ENCODE measurements around the gene CUBN.

CUBN gene

DNA sequence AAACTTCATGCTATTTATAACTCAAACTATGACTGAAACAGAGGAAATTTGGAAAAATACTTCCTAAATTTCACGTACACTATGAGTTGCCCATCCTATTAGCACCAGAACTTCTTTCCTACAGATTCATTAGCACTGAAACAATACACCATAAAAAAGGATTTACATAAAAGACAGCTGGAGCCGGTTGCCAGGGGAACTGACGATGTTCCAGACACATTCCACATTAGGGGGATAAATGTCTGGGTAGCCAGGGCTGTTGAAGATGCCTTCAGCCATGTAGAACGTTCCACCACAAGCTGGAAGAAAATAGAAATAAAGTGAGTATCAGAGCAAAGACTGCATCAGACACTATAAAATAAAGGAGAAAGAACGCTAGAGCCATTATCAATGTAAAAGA is 182.5 kb downstream of the CUBN start:
- no peak for DNase-seq

DNA sequence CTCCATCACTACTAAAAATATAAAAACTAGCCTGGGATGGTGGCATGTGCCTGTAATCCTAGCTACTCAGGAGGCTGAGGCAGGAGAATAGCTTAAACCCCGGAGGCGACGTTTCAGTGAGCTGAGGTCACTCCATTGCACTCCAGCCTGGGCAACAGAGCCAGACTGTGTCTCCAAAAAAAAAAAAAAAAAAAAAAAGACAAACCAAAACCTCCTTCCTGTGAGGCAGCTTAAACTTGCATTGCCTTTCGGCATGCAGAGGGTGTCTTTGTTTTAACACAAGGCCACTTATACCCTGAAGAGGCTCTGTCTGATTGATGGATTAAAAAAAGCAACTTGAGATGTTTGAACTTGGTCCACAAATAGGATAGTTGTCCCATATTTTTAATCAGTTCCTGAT is 184.0 kb downstream of the CUBN start:
- DNase-seq = no peak

DNA sequence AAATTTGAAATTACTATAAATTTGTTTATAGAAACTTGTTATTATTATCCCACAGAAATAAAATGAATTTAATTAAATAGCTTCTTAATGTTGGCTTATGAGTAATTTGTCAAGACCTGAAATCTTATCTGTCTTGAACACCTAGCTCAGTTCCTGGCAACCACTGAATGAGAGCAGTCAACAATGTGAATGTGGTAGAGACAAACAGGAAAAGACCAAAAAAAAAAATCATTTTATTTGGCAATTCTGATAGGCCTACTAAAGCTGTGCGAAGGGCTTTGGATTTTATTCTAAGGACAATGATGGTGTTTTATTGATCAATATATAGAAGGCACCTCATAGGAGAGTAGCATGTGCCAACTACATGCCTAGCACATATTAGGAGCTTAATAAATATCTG is 184.6 kb downstream of the CUBN start:
- no peak for DNase-seq

DNA sequence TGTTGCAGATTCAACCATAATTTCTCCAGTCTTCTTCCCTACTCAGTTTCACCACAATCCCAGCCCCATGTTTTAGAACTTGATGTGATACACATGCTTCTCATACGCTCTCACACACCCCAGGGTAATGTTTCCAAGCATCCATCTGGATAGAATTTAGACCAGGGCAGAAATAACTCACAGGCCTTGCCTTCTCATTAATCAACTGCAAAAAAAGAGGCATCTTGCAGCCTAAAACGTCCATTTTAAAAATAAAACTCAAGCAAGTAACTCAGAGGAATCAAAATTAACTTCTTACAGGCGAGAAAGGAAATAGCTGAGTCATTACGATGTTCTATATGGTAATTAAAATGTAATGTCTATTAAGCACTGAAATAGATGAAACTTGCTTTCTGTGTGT is 185.2 kb downstream of the CUBN start:
- DNase-seq = no peak

DNA sequence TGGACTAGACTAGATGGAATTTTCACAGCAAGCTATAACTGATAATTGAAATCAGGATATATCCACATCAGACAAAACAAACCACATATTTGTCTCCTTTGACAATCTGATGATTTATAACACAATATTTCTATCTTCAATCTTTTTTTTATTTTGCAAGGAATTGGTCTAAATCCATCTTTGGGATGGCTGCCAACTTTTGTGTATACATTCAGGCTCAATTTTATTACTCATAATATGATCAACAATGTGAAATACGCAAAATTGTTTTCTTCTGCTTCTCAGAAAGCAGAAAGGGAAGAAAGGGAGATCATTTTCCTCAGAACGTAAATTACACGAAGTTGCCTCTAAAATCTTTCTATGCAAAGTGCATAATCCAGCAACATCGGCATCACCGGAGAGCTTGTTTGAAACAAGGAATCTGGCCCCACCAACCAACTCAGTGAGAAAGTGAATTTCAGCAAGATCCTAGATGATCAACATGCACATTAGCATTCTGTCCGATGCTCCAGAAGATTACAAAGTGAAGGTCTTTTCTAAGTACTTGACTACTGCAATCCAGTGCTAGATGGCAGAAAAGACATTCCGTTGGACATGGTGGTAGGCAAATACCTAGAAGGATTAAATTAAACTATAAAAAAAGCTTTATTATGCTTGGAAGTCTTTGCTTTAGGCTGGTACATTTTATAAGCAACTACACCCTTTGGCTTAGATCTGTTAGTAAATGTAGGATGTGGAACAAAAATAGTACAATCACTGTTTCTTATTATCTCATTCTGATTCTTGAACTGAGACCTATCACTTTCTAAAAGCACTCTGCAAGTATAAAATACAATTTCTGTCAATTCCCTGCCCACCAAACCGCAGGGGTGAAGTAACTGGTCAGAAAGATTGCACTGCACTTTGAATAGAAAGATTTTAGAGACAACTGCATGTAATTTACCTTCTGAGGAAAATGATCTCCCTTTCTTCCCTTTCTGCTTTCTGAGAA is 186.0 kb downstream of the CUBN start:
- no peak for DNase-seq

DNA sequence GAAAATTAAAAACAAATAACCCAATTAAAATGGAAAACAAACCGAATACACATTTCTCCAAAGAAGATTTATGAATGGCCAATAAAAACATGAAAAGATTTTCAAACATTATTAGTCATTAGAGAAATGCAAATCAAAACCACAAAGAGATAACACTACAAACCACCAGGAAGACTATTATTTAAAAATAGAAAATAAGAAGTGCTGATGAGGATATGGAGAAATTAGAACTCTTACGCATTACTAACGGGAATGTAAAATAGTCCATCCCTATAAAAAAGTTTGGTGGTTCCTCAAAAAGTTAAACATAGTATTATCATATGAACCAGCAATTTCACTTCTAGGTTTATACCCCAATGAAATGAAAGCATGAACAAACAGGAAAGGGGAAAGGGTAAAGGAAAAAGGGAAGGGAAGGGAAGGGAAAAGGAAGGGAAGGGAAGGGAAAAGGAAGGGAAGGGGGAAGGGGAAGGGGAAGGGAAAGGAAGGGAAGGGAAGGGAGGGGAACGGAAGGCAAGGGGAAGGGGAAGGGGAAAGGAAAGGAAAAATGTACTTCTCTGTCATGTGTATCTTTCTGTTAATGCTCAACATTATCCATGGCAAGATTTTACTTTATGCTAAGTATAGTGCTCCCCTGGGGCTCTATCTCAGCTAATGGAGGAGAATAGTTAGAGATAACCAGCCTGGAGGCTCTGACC is 187.1 kb downstream of the CUBN start:
- peak in 1 of 2 donors; percentile 42 for DNase-seq

DNA sequence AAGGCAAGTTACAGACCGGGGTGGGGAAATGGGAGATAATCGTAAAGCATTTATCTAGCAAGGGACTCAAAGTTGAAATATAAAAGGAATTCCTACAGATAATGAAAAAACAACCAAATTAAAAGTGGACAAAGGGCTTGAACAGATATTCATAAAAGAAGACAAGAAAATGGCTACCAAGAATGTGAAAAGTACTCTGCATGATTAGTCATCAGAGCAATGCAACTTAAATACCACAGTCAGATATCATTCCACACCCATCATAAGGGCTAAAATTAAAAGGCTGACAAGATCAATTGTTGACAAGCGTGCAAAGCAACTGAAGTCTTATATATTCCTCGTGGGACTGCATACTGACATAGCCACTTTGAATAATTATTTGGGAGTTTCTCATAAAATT is 187.7 kb downstream of the CUBN start:
- DNase-seq = no peak

DNA sequence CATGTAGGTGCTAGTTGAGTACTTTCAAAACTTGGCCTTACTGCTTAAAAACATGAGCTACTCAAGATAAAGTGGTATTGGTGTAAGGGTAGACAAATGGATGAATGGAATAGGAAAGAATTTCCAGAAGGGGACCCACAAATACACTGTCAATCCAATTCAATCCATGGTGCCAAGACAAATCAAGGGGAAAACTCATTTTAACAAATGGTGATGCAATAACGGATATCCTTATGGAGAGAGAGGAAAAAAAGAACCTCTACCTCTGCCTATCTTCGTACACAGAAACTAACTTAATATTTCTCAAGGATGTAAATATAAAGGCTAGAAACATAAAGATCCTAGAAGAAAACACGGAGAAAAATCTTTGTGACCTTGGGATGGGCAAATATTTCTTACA is 188.5 kb downstream of the CUBN start:
- no peak for DNase-seq

DNA sequence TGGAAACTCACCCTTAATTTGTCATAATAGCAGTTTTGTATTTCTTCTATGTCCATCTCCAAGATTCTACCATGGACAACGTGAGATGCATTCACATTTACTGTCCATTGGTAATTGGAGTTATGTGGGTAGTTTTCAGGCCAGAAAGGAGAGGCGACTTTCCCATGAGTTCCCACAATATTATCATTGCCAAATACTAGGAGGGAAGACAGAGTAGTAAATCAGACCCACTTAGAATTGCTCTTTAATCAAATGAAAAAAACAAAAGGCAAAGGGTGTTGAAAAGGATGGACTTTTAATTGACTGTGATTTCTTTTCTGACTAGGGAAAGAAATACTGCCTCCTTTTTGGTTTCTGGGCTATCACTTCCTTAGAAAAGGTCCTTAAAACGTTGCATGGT is 190.7 kb downstream of the CUBN start:
- DNase-seq = no peak

DNA sequence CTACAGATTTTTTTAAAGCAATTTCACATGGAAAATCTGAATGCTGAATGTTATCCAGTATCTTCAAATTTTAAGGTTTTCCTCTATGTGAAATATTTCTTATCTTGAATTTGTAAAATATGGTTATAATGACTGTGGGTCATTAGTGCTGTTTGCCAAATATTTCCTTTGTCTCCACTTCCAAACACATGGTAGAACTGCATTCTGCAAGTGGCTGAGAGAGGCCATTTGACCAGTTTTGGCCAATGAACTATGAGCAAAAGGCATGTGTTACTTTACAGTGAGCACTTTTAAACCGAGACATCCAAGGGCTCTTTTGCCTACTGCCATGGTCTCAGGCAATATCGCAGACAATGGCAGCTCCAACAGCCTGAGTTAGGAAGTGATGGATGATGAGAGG is 195.2 kb downstream of the CUBN start:
- no peak for DNase-seq

DNA sequence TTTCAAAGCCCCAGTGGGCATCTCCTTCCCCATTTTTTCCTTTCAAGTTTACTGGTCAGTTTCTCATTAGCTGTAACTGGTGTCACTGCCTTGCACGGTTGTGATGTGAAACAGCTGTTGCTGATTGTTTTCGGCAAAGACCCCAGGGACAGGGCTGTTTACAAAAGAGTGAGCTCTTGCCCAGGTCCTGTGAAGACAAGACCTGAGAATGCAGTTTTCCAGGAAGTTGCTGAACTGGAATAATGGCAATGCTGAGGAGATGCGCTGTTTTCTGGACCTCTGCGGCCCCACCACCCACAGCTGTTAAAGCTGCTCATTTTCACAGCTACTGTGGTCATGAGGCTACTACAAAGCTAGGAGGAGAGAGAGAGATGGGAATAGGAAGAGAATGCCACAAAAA is 195.8 kb downstream of the CUBN start:
- DNase-seq = no peak

DNA sequence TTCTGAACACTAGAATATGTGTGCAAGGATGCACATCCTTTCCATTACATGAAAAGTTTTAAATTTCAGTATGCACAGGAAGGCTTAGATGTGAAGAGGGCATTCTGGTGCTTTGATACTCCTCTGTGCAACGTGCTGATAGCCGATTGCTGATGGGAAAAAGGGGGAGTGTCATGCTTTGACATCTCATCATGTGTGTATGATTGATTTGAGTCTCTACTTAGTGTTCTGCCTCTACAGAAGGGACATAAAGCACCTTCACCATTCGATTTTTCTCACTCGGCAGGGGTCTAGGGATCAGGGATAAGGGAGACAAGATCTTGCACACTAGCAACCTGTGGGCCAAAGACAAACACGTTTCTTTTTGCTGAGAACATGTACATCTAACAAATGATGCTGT is 197.7 kb downstream of the CUBN start:
- DNase-seq = no peak

DNA sequence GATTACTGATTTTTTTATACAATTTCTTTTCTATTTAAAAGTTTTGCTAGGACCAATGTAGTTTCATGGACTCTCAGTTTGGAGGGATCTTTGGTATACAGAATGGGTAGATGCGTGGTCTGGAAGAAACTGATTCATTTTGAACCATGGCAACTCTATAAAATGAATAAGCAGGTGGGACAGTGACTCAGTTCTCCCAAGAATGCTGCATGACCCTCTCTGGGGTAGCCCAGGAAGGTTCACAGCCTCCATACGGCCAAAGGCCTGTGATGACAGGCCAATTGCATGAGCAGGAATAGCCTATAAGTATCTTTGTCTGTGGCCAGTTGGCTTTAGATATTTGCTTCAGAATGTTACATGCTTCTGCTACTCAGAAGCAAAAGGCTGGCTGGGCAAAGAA is 199.1 kb downstream of the CUBN start:
- no peak for DNase-seq

DNA sequence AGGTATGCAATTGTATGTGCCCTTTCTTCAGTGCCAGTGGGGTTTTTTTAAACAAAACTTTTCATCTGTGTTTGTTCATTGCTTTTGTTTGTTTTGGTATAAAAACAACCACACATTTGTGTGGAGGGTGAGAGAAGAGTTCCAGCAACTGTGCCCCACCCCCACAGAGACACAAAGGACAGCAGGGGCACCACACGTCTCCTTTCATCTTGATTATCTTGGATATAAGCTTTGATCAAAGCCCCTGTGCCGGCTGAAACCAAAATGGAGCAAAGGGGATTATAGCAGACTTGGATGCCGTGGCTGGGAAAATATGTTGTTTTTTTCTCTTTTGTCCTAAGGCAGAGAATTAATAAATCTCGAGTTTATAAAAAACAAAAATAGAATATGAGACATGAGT is 200.5 kb downstream of the CUBN start:
- no peak for DNase-seq

DNA sequence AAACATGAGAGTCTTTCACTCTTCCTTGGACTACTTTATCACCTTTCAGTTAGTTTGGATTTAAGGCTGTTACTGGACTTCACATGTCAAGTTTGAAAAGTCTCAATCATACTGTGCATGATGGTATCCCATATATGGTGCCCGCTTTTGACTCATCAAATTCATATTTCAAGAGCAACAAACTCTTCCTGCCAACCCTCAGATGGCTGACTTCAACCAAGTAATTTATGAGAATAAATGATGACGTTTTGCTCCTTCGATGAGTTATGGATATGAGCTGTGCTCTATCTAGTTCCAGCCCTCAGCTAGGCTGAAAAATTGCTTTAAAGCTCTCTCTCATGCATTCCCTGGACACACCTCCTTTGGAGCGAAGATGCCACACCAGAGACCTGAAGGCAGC is 202.1 kb downstream of the CUBN start:
- DNase-seq = no peak

DNA sequence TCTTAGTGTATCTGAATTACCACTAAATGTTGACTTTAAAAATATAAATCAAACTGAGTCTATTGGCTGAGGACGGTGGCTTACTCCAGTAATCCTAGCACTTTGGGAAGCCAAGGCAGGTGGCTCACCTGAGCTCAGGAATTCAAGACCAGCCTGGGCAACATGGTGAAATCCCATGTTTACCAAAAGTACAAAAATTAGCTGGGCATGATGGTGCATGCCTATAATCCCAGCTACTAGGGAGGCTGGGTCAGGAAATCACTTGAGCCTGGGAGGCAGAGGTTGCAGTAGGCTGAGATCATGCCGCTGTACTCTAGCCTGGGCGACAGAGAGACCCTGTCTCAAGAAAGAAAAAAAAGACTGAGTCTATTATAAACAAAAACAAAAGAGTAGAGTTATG is 205.9 kb downstream of the CUBN start:
- DNase-seq = no peak

DNA sequence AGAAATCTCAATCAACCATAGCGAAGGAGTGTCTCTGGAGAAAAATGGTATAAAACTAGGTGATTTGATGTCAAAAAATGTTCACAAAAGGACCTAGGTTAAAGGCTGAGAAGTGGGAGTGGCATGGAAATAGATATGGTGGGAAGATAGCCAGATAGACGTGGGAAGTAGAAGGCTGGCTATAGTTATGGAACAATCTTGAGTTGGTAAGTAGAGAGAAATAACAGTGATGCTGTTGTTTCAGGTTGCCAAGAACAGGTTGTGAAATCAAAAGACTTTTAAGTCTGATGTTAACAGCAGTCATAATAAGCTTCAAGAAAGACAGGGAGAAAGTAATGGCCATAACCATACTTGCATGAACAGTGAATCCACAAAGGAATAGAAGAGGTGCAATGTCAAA is 206.3 kb downstream of the CUBN start:
- no peak for DNase-seq

DNA sequence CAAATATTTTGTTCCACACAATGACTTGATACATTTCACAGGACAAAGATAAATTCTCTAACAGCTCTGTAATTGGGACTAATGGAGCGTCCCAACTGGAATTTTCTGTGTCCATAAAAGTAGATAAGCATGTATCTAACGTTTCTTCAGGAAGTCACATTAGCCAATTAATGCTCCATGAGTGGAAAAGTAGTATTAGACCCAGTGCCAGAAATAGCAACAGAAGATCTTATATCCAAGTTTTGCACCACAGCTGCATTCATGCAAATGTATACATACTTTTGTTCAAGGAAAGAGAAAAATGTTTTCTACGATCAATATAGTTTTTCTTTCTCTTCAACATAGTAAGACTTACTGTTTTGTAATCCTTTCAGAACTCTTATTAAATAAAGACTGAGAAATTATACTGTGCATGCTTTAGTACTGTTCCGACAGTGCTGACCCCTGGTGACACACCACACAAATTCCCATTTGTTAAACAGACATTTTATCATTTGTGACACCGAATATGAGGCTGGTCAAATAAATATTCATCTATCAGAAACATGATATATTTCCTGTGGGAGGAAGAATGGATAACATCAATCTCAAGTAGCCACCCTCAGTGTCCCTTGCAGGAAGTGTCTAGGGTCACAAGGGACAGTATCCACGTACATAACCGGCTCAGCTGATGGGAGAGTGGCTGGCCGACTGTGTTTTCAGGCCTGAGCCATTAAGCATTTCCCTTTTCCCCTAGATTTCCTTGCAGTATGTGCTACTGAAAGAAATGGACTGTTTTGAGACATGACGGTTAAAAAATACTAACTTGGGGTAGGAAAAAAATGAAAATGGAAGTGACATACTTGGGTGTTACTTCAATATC is 210.3 kb downstream of the CUBN start:
- DNase-seq = no peak

DNA sequence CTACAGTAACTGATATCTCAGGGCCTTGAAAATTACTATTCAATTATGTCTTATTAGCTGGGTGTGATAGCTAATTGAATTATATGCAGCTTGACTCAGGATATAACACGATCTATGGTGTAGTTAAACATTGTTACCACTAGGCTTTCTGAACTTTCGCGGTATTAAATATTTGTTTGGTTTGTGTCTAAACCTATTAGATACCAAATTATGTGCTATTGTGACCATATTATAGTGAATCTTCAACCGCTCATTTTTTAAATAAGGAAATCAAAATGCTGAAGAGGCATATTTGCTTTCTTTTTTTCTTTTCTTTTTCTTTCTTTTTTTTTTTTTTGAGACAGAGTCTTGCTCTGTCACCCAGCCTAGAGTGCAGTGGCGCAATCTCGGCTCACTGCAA is 213.1 kb downstream of the CUBN start:
- no peak for DNase-seq

DNA sequence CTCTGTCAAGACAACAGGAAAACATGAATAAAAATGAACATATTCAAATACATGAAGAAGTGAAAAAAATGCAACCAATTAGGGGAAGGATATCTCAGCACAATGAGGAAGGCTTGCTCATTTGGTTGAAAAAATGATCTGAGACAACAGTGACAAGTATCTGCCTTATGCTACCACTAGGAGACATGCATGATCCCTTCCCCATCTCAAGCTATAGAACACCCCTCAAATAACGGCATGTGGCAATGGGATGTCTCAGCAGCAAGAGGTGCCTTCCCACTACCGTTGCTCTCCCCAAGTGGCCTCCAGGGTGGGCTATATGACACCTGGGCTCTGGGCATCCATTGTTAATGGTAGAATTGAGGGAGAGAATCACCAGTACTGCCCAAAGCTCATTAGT is 214.3 kb downstream of the CUBN start:
- peak in 1 of 2 donors; percentile 37 for DNase-seq

DNA sequence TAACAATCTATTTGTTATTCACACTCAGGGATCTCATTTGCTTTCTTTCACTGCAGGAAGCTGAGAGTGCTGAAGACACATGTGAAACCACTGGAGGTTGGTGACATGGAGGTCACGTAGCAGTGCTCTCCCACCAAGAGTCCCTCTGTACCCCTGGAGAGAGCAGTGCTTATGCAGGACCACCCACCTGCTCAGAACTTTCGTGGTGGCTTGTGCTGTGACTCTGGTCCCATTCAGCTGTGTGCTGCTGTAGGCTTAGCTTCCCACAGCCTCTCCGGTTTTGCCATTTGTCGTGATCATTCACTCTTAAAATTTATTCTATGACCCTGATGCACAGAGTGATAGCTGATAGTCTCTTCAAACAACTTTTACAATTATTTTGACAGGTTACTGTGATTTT is 216.3 kb downstream of the CUBN start:
- DNase-seq = no peak

DNA sequence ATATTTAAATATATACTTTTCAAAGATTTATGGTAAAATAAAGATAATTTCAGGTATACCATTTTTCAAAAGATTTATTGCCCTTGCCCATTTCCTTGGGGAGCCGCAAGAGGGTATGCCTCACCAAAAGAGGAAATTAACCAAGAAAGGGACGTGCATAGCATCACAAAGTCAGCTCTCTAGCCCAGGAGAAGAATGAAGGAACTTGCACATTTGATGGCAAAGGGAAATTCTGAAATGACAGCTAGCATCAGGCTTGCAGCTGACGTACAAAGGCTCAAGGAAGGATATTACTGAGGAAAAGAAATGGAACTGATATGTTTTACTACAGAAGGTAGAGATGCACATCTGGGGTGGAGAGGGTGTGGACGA is 218.8 kb downstream of the CUBN start:
- DNase-seq = peak; percentile 77
